Measurements from ENCODE around the gene RNLS.

GRCh38 chr10:88473989-88474883 is 108.9 kb downstream of the RNLS start:
- TF ChIP-seq CTCF (IDR thresholded peaks at IDR 0.05; ENCODE audit: insufficient read depth, low read length, poor library complexity, severe bottlenecking) (no peak), EZH2phosphoT487 (conservative IDR thresholded peaks at IDR 0.05; ENCODE audit: low read length) (no peak)
